ENCODE data around the gene CADPS. TPM values are rescaled to one million over a fixed set of nuclear protein-coding genes. Genes with fewer than 3 reads are reported as not detected.

CADPS gene
- total RNA-seq, 3 donors from 2014 or later (not counting 1 experiment from before 2014, with no cell fraction given) = not detected

DNA sequence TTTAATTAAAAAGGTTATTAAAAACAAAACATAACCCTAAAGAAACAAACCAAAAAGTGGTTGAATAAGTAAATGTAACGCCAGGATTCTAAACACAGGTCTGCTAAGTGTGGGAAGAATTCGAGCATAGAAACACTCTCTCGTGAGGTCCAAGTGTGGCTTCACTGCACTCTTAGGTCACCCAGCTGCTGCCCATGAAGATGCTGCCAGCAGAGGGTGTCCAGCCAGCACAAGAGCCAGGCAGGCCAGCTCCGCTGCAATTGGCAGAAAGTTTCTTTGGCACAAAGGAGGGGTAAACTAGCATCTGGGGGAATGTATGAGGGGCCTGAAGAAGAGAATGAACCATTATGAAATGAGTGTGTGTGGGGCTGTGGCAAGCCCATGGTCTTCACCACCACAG is 286.1 kb downstream of the CADPS start:
- H3K27ac ChIP-seq (ENCODE audit: low read length) = no peak overlapping the region
- no peaks in the 10 kb centered on the region for H3K27me3 ChIP-seq (ENCODE audit: control insufficient read depth, insufficient read depth, low read length)
- TF ChIP-seq, protein P1, sequence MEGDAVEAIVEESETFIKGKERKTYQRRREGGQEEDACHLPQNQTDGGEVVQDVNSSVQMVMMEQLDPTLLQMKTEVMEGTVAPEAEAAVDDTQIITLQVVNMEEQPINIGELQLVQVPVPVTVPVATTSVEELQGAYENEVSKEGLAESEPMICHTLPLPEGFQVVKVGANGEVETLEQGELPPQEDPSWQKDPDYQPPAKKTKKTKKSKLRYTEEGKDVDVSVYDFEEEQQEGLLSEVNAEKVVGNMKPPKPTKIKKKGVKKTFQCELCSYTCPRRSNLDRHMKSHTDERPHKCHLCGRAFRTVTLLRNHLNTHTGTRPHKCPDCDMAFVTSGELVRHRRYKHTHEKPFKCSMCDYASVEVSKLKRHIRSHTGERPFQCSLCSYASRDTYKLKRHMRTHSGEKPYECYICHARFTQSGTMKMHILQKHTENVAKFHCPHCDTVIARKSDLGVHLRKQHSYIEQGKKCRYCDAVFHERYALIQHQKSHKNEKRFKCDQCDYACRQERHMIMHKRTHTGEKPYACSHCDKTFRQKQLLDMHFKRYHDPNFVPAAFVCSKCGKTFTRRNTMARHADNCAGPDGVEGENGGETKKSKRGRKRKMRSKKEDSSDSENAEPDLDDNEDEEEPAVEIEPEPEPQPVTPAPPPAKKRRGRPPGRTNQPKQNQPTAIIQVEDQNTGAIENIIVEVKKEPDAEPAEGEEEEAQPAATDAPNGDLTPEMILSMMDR (IDR thresholded peaks at IDR 0.05) = no peak
- no peak overlapping the region for H3K4me3 ChIP-seq (ENCODE audit: low read length)
- H3K4me3 Mint-ChIP-seq = no peak overlapping the region
- ATAC-seq (no peak), DNase-seq (no peak)
- no peaks in the 10 kb centered on the region for H3K27me3 Mint-ChIP-seq (ENCODE audit: low read depth in 2 of 2)
- H3K9me3 Mint-ChIP-seq = peaks cover 0 to 2% of the 10 kb centered on the region in 2 donors
- H3K4me1 Mint-ChIP-seq = no peaks in the 10 kb centered on the region
- no peak overlapping the region for H3K27ac Mint-ChIP-seq
- WGBS (ENCODE audit: insufficient coverage) = 85% methylated on average over 4 of the region's 4 CpGs
- H3K36me3 Mint-ChIP-seq = no peaks in the 10 kb centered on the region
- intact Hi-C loops (cut with micrococcal nuclease) = no loop called here
- no peaks in the 10 kb centered on the region for H3K4me1 ChIP-seq (ENCODE audit: control insufficient read depth, insufficient read depth, low read length)
- H3K36me3 ChIP-seq (ENCODE audit: control insufficient read depth, insufficient read depth, low read length) = no peaks in the 10 kb centered on the region
- H3K9me3 ChIP-seq (ENCODE audit: control insufficient read depth, insufficient read depth, low read length) = no peaks in the 10 kb centered on the region

DNA sequence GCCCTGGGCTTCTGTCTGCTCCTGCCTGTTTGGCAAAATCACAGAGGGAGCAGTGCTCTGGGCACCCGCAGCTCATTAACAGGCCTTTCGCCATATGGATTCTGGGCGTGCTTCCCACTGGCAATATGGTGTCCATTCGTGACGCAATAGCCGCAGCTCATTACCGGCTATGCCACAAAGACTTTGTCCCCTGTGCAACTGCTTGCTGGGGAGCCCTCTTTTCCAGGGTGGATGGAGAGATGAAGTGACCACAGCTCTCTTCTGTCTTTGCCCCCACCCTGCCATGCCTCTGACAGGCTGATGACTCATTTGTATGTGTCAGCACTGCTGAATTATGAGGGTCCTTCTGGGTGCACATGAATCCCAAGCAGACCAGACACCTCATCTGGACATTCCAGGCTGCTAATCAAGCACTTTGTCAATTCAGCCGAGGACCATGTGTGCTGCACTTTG is 287.6 kb downstream of the CADPS start:
- Histone ChIP-seq H3K27ac (ENCODE audit: low read length) (no peak overlapping the region), H3K27me3 (ENCODE audit: control insufficient read depth, insufficient read depth, low read length) (no peaks in the 10 kb centered on the region), H3K9me3 (ENCODE audit: control insufficient read depth, insufficient read depth, low read length) (no peaks in the 10 kb centered on the region), H3K4me1 (ENCODE audit: control insufficient read depth, insufficient read depth, low read length) (no peaks in the 10 kb centered on the region), H3K4me3 (ENCODE audit: low read length) (no peak overlapping the region), H3K36me3 (ENCODE audit: control insufficient read depth, insufficient read depth, low read length) (no peaks in the 10 kb centered on the region)
- H3K27ac Mint-ChIP-seq = no peak overlapping the region
- peaks cover 5% of the 10 kb centered on the region in 2 donors for H3K9me3 Mint-ChIP-seq
- TF ChIP-seq, protein P1 (IDR thresholded peaks at IDR 0.05) = no peak
- intact Hi-C loops (cut with micrococcal nuclease) = no loop called here
- no peaks in the 10 kb centered on the region for H3K36me3 Mint-ChIP-seq
- H3K4me3 Mint-ChIP-seq = no peak overlapping the region
- ATAC-seq (no peak), DNase-seq (no peak)
- H3K27me3 Mint-ChIP-seq (ENCODE audit: low read depth in 2 of 2) = no peaks in the 10 kb centered on the region
- 90% methylated on average over 8 of the region's 8 CpGs for WGBS (ENCODE audit: insufficient coverage)
- H3K4me1 Mint-ChIP-seq = no peaks in the 10 kb centered on the region

DNA sequence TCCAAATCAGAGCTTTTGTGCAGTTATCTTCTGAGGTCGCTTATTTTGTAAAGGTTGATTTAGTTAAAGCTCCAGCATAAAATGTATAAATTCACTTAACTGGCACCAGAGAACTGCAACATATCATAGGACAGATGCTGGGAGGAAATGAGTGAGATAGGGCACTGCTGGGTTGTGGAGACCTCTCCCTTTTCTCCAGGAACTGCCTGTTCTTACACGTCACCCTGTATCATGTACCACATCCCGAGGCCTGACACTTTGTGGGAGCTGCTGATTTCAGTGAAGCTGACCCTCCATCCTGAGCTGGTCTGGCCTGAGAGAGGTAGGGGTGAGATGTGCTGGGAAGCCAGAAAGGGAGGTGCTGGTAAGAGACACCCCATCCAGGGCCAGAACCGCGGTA is 288.0 kb downstream of the CADPS start:
- H3K36me3 ChIP-seq (ENCODE audit: control insufficient read depth, insufficient read depth, low read length) = no peaks in the 10 kb centered on the region
- WGBS (ENCODE audit: insufficient coverage) = 88% methylated on average over 5 of the region's 5 CpGs

DNA sequence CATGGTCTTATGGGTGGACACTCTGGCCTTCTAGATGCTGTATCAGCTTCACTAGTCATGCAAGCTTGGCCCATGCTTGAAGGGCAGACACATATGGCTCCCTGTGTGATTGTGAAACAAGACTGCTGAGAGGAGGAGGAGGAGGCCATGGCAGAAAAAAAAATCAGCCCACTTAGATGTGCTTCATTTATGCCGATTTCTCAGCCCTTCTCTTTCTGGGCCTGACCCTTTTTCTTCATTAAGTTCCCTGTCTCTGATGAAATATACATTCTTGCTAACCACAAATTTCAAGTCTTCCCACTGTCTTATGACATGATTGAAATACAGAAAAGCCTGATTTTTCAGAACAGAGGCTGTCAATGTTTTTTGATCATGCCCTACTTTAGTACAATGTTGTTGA is 288.9 kb downstream of the CADPS start:
- ATAC-seq (no peak), DNase-seq (no peak)
- no peaks in the 10 kb centered on the region for H3K27me3 ChIP-seq (ENCODE audit: control insufficient read depth, insufficient read depth, low read length)
- H3K36me3 Mint-ChIP-seq = no peaks in the 10 kb centered on the region
- no peak overlapping the region for H3K4me3 Mint-ChIP-seq
- intact Hi-C loops (cut with micrococcal nuclease) = no loop called here
- TF ChIP-seq, protein P1 (IDR thresholded peaks at IDR 0.05) = no peak
- no peaks in the 10 kb centered on the region for H3K4me1 ChIP-seq (ENCODE audit: control insufficient read depth, insufficient read depth, low read length)
- no peak overlapping the region for H3K27ac ChIP-seq (ENCODE audit: low read length)
- 86% methylated on average over 1 of the region's 1 CpG for whole genome bisulfite sequencing (ENCODE audit: insufficient coverage)
- H3K9me3 Mint-ChIP-seq = peaks cover 5% of the 10 kb centered on the region in 2 donors
- no peaks in the 10 kb centered on the region for H3K9me3 ChIP-seq (ENCODE audit: control insufficient read depth, insufficient read depth, low read length)
- no peak overlapping the region for H3K27ac Mint-ChIP-seq
- H3K36me3 ChIP-seq (ENCODE audit: control insufficient read depth, insufficient read depth, low read length) = no peaks in the 10 kb centered on the region
- H3K4me3 ChIP-seq (ENCODE audit: low read length) = no peak overlapping the region
- H3K27me3 Mint-ChIP-seq (ENCODE audit: low read depth in 2 of 2) = no peaks in the 10 kb centered on the region
- H3K4me1 Mint-ChIP-seq = no peaks in the 10 kb centered on the region

More for the DNA sequence above, 288.0 kb downstream of the CADPS start:
- H3K4me3 ChIP-seq (ENCODE audit: low read length) = no peak overlapping the region
- no peaks in the 10 kb centered on the region for H3K27me3 Mint-ChIP-seq (ENCODE audit: low read depth in 2 of 2)
- no peaks in the 10 kb centered on the region for H3K27me3 ChIP-seq (ENCODE audit: control insufficient read depth, insufficient read depth, low read length)
- DNase-seq (no peak), ATAC-seq (no peak)
- H3K4me1 ChIP-seq (ENCODE audit: control insufficient read depth, insufficient read depth, low read length) = no peaks in the 10 kb centered on the region
- H3K4me3 Mint-ChIP-seq = no peak overlapping the region
- H3K36me3 Mint-ChIP-seq = no peaks in the 10 kb centered on the region
- TF ChIP-seq, protein P1 (IDR thresholded peaks at IDR 0.05) = no peak
- H3K9me3 Mint-ChIP-seq = peaks cover 5% of the 10 kb centered on the region in 2 donors
- no peak overlapping the region for H3K27ac ChIP-seq (ENCODE audit: low read length)
- H3K9me3 ChIP-seq (ENCODE audit: control insufficient read depth, insufficient read depth, low read length) = no peaks in the 10 kb centered on the region
- intact Hi-C loops (cut with micrococcal nuclease) = no loop called here
- no peak overlapping the region for H3K27ac Mint-ChIP-seq
- H3K4me1 Mint-ChIP-seq = no peaks in the 10 kb centered on the region

Data from natural killer cell (primary cell).